HepG2 (cell line): ENCODE data around the gene ZBTB7C. TPM values are rescaled to one million over a fixed set of nuclear protein-coding genes. Genes with fewer than 3 reads are reported as not detected.
A peak's percentile ranks its signal among the peaks of the same experiment; 100 is the strongest.

Experiments
- BORCS8-MEF2B ChIP-seq: sonication (generic); formaldehyde crosslinking; IDR thresholded peaks from 2 replicates; pipeline ENCODE4 v1.8.0; 2022; ENCODE audit warnings: mild to moderate bottlenecking, missing genetic modification reagents
- ELF3 ChIP-seq: IDR thresholded peaks from 2 replicates; pipeline ENCODE4 v1.6.1; 2016; ENCODE audit warnings: missing genetic modification reagents, missing compliant biosample characterization
- HDAC2 ChIP-seq: sonication (generic); formaldehyde crosslinking; IDR thresholded peaks from 2 replicates; pipeline ENCODE4 v1.4.0; 2020; ENCODE audit warnings: missing genetic modification reagents
- KDM2A ChIP-seq: sonication (generic); formaldehyde crosslinking; IDR thresholded peaks from 2 replicates; pipeline ENCODE4 v1.4.0; 2020; ENCODE audit warnings: low read depth, missing genetic modification reagents, borderline replicate concordance
- KMT2A ChIP-seq: sonication (generic); formaldehyde crosslinking; IDR thresholded peaks from 2 replicates; pipeline ENCODE4 v1.4.0; 2020; ENCODE audit warnings: missing genetic modification reagents
- MIER3 ChIP-seq: IDR thresholded peaks from 2 replicates; pipeline ENCODE4 v1.6.1; 2016; ENCODE audit warnings: missing compliant biosample characterization, borderline replicate concordance
- NRL ChIP-seq: sonication (generic); formaldehyde crosslinking; IDR thresholded peaks from 2 replicates; pipeline ENCODE4 v1.5.0; 2020; ENCODE audit warnings: missing genetic modification reagents, mild to moderate bottlenecking, moderate library complexity, borderline replicate concordance
- RAD51 ChIP-seq: fragments of 450-650 bp; IDR thresholded peaks from 2 replicates; pipeline ENCODE4 v1.6.1; 2016; ENCODE audit warnings: borderline replicate concordance
- SALL1 ChIP-seq: sonication (generic); formaldehyde crosslinking; IDR thresholded peaks from 2 replicates; pipeline ENCODE4 v1.8.0; 2022; ENCODE audit warnings: mild to moderate bottlenecking, missing genetic modification reagents
- SPEN ChIP-seq: sonication (generic); formaldehyde crosslinking; IDR thresholded peaks from 2 replicates; pipeline ENCODE4 v1.5.1; 2020; ENCODE audit warnings: low read depth, mild to moderate bottlenecking, missing genetic modification reagents
- TARDBP ChIP-seq: sonication (generic); formaldehyde crosslinking; IDR thresholded peaks from 2 replicates; pipeline ENCODE4 v1.8.0; 2022; ENCODE audit warnings: mild to moderate bottlenecking, missing genetic modification reagents
- ZBTB38 ChIP-seq: sonication (generic); formaldehyde crosslinking; IDR thresholded peaks from 2 replicates; pipeline ENCODE4 v1.5.1; 2020; ENCODE audit warnings: mild to moderate bottlenecking, missing genetic modification reagents
- ZFY ChIP-seq: sonication (generic); formaldehyde crosslinking; IDR thresholded peaks from 2 replicates; pipeline ENCODE4 v1.4.0; 2020; ENCODE audit warnings: missing genetic modification reagents
- ZNF205 ChIP-seq: IDR thresholded peaks from 2 replicates; pipeline ENCODE4 v1.6.1; 2018; ENCODE audit warnings: missing biosample characterization, missing genetic modification reagents
- ZNF264 ChIP-seq: sonication (generic); formaldehyde crosslinking; IDR thresholded peaks from 2 replicates; pipeline ENCODE4 v1.4.0; 2020; ENCODE audit warnings: missing genetic modification reagents
- ZNF350 ChIP-seq: sonication (generic); formaldehyde crosslinking; IDR thresholded peaks from 2 replicates; pipeline ENCODE4 v1.4.0; 2020; ENCODE audit warnings: mild to moderate bottlenecking, low read depth, missing genetic modification reagents, borderline replicate concordance
- ZNF354B ChIP-seq: sonication (generic); formaldehyde crosslinking; IDR thresholded peaks from 2 replicates; pipeline ENCODE4 v1.8.0; 2022; ENCODE audit warnings: mild to moderate bottlenecking, missing genetic modification reagents
- ZNF543 ChIP-seq: sonication (generic); formaldehyde crosslinking; IDR thresholded peaks from 2 replicates; pipeline ENCODE4 v1.4.0; 2020; ENCODE audit warnings: mild to moderate bottlenecking, missing genetic modification reagents
- ZNF605 ChIP-seq: sonication (generic); formaldehyde crosslinking; IDR thresholded peaks from 2 replicates; pipeline ENCODE4 v1.8.0; 2022; ENCODE audit warnings: mild to moderate bottlenecking, missing genetic modification reagents
- ZNF768 ChIP-seq: sonication (generic); formaldehyde crosslinking; IDR thresholded peaks from 2 replicates; pipeline ENCODE4 v1.4.0; 2020; ENCODE audit warnings: missing genetic modification reagents
- ZNF792 ChIP-seq: IDR thresholded peaks from 2 replicates; pipeline ENCODE4 v1.6.1; 2016
- polyA plus RNA-seq, 8 experiments: library from polyadenylated mRNA; depleted of rRNA in 3 of 8; stranded (reverse) in 7 of 8; unstranded in 1 of 8; fragments of >200 nt; fragmentation: Illumina TruSeq in 4 of 8; extraction: Trizol in 4 of 8; gene quantifications; 2 replicates each; pipeline versions ENCODE4 v1.2.1 to v1.2.3, GENCODE V29; 2011 to 2016; ENCODE audit warnings: low read depth in 4 of 8, missing spikeins in 1 of 8, mixed read lengths in 1 of 8; ENCODE audit not compliant: insufficient read depth in 1 of 8
- total RNA-seq, 5 experiments: library from RNA; depleted of rRNA; stranded (reverse); fragments of >200 nt; fragmentation: Illumina TruSeq; extraction: Trizol; gene quantifications; 2 replicates each; pipeline ENCODE4 v1.2.3, GENCODE V29; 2016; ENCODE audit warnings: low read depth in 1 of 5
- TF ChIP-seq, protein P1 (sequence below): sonication (generic); formaldehyde crosslinking; IDR thresholded peaks from 2 replicates; pipeline ENCODE4 v1.4.0; 2020; ENCODE audit warnings: missing genetic modification reagents
- TF ChIP-seq, protein P2 (sequence below): sonication (generic); formaldehyde crosslinking; IDR thresholded peaks from 2 replicates; pipeline ENCODE4 v1.9.0; 2022; ENCODE audit warnings: missing genetic modification reagents, mild to moderate bottlenecking, borderline replicate concordance
- TF ChIP-seq, protein P3 (sequence below): sonication (generic); formaldehyde crosslinking; IDR thresholded peaks from 2 replicates; pipeline ENCODE4 v1.4.0; 2020; ENCODE audit warnings: low read depth, missing genetic modification reagents

Gene ZBTB7C
- total and polyA plus RNA-seq, 2 of the 13 experiments (the other 11 are each of a cell fraction or from before 2014, with no cell fraction given), result 0.01 to 0.04 TPM

DNA sequence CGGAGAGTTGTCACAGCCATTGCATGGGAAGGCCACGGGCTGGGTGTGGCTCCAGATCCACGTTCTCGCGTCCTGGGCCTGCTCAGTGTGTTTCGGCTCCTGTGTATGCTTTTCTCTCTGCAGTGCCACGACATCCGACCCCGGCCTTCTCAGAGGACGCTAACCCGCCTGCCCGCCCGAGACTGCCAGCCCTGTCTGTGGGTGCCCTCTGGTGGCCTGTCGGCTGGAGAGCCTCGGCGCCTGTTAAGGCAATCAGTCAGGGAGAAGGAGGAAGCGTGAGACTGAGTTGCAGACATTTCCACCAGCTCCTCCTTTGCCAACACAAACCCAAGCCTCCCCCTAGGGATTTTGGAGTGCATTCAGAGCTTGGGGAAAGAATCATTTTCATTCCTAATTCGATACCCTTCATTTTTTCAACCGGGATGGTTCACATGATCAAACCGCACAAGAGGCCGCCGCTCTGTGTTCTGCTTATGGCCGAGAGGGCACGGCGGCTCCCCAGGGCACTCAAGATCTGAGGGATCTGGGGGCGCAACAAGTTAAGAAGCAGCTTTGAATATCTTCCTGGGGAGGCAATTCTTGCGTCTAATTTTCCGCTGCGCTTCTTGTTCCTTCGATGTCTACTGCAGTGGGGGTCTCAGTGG is 37.5 kb upstream of the ZBTB7C start (continued):
- TF ChIP-seq ZNF205 (CRISPR knock-in tag) (peak; percentile 20; the same call in 1 of the 2 replicates), ZNF264 (CRISPR knock-in tag) (peak; percentile 59; the same call in 1 of the 2 replicates), ZNF350 (peak; percentile 43; the same call in 1 of the 2 replicates), TARDBP (CRISPR knock-in tag) (peak; percentile 76; the same call in 1 of the 2 replicates), HDAC2 (peak; percentile 56; the same call in 1 of the 2 replicates), SALL1 (CRISPR knock-in tag) (peak; percentile 79), SPEN (CRISPR knock-in tag) (peak; percentile 47; the same call in 1 of the 2 replicates), MIER3 (CRISPR knock-in tag) (peak; percentile 52; the same call in 1 of the 2 replicates), ZNF605 (peak; percentile 50; the same call in 1 of the 2 replicates), ELF3 (CRISPR knock-in tag) (0 out of 2 replicates have a peak, but pooled peaks have one; percentile 31), ZNF543 (CRISPR knock-in tag) (0 out of 2 replicates have a peak, but pooled peaks have one; percentile 51), ZBTB38 (CRISPR knock-in tag) (0 out of 2 replicates have a peak, but pooled peaks have one; percentile 12), ZNF354B (CRISPR knock-in tag) (0 out of 2 replicates have a peak, but pooled peaks have one; percentile 59), ZNF768 (CRISPR knock-in tag) (0 out of 2 replicates have a peak, but pooled peaks have one; percentile 43), RAD51 (no peak), KMT2A (CRISPR knock-in tag) (peak; percentile 48; the same call in 1 of the 2 replicates), ZFY (CRISPR knock-in tag) (peak; percentile 69), NRL (CRISPR knock-in tag) (0 out of 2 replicates have a peak, but pooled peaks have one; percentile 55), ZNF792 (CRISPR knock-in tag) (0 out of 2 replicates have a peak, but pooled peaks have one; percentile 38), KDM2A (CRISPR knock-in tag) (peak; percentile 68), BORCS8-MEF2B (CRISPR knock-in tag) (peak; percentile 57)
- TF ChIP-seq, protein P1, sequence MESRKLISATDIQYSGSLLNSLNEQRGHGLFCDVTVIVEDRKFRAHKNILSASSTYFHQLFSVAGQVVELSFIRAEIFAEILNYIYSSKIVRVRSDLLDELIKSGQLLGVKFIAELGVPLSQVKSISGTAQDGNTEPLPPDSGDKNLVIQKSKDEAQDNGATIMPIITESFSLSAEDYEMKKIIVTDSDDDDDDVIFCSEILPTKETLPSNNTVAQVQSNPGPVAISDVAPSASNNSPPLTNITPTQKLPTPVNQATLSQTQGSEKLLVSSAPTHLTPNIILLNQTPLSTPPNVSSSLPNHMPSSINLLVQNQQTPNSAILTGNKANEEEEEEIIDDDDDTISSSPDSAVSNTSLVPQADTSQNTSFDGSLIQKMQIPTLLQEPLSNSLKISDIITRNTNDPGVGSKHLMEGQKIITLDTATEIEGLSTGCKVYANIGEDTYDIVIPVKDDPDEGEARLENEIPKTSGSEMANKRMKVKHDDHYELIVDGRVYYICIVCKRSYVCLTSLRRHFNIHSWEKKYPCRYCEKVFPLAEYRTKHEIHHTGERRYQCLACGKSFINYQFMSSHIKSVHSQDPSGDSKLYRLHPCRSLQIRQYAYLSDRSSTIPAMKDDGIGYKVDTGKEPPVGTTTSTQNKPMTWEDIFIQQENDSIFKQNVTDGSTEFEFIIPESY (CRISPR knock-in tag), result 0 out of 2 replicates have a peak, but pooled peaks have one; percentile 22
- TF ChIP-seq, protein P2, sequence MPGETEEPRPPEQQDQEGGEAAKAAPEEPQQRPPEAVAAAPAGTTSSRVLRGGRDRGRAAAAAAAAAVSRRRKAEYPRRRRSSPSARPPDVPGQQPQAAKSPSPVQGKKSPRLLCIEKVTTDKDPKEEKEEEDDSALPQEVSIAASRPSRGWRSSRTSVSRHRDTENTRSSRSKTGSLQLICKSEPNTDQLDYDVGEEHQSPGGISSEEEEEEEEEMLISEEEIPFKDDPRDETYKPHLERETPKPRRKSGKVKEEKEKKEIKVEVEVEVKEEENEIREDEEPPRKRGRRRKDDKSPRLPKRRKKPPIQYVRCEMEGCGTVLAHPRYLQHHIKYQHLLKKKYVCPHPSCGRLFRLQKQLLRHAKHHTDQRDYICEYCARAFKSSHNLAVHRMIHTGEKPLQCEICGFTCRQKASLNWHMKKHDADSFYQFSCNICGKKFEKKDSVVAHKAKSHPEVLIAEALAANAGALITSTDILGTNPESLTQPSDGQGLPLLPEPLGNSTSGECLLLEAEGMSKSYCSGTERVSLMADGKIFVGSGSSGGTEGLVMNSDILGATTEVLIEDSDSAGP (CRISPR knock-in tag), result peak; percentile 66
- TF ChIP-seq, protein P3, sequence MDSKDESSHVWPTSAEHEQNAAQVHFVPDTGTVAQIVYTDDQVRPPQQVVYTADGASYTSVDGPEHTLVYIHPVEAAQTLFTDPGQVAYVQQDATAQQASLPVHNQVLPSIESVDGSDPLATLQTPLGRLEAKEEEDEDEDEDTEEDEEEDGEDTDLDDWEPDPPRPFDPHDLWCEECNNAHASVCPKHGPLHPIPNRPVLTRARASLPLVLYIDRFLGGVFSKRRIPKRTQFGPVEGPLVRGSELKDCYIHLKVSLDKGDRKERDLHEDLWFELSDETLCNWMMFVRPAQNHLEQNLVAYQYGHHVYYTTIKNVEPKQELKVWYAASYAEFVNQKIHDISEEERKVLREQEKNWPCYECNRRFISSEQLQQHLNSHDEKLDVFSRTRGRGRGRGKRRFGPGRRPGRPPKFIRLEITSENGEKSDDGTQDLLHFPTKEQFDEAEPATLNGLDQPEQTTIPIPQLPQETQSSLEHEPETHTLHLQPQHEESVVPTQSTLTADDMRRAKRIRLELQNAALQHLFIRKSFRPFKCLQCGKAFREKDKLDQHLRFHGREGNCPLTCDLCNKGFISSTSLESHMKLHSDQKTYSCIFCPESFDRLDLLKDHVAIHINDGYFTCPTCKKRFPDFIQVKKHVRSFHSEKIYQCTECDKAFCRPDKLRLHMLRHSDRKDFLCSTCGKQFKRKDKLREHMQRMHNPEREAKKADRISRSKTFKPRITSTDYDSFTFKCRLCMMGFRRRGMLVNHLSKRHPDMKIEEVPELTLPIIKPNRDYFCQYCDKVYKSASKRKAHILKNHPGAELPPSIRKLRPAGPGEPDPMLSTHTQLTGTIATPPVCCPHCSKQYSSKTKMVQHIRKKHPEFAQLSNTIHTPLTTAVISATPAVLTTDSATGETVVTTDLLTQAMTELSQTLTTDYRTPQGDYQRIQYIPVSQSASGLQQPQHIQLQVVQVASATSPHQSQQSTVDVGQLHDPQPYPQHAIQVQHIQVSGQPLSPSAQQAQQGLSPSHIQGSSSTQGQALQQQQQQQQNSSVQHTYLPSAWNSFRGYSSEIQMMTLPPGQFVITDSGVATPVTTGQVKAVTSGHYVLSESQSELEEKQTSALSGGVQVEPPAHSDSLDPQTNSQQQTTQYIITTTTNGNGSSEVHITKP, result 0 out of 2 replicates have a peak, but pooled peaks have one; percentile 30
